Embryonic facial prominence (tissue), 1 donor: ENCODE measurements around the gene SPA17.

Experiments used
- DNase-seq: peaks from one replicate; pipeline ENCODE4 v3.0.0-alpha.2; 2016; ENCODE audit errors: extremely low spot score

SPA17 gene

DNA sequence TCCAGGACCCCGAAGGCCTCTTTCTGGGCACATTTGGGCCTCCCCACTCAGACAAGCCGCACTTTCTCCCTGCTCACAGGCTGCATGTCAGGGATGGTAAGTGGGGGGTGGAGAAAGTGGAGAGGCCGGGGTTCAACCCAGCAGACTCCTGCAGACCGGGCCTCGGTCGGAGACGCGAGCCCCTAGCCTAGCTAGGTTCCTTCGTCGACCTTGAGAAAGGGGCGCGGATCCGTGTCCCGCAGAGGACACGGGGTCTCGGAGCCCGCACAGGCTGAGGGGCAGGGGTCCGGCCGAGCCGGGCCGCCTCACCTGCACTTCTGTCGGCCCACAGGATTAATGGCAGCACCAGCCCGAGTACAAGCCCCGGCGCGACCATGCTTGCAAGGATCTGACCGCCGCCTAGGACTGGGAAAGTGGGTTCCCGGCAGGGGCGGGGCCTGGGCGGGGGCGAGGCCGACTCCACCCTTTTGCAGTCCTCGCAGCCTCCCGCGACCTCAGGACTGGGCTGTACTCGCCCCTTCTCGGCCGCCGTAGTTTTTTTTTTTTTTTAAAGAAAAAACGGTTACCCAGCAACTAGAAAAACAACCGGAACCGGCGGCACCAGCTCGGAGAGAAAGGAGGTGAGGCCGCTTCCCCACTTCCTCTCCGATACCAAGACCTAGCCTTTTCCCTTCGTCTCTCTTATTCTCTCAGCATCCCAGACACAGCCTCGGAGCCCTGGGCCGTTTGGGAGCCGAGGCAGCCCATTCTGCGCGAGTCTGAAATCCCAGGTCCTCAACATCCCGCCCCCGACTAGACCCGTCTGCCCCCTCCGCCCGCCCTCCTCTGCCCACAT lies at the start of gene SPA17, which contains the start of gene SIAE:
Gene SPA17, plus strand, starts transcription at position 572 of the 835 bp plus-strand sequence. CDS start 1,361 bp downstream, outside the sequence.
Gene SIAE, minus strand, starts transcription at position 407 of the 835 bp plus-strand sequence. Its CDS starts 31 bp downstream, at position 376.
- peak; percentile 79 for DNase-seq

DNA sequence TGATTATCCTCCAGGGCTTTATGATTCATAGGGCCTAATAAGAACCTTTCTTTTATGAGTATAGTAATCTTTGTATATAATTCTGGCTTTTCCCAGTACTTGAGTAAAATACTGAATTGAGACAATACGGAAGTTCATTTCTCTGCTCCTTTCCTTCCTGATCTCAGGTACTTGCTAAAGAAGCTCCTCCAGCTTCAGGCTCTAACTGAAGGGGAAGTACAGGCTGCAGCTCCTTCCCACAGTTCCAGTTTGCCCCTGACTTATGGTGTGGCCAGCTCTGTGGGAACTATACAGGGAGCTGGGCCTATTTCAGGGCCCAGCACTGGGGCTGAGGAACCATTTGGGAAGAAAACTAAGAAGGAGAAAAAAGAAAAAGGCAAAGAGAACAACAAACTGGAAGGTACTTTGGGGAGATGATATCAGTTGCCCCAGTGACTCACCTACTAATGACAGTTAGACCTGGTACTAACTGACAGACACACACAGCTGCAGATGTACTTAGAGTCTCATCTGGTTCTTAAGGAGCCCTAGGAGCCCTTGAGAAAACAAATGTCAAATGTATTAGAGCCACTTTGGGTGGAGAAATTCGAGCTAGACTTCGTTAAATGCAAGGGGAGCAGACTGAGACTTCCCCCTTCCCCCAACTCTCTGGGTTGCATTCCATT lies 48.1 kb upstream of the SPA17 start:
- DNase-seq, result no peak

DNA sequence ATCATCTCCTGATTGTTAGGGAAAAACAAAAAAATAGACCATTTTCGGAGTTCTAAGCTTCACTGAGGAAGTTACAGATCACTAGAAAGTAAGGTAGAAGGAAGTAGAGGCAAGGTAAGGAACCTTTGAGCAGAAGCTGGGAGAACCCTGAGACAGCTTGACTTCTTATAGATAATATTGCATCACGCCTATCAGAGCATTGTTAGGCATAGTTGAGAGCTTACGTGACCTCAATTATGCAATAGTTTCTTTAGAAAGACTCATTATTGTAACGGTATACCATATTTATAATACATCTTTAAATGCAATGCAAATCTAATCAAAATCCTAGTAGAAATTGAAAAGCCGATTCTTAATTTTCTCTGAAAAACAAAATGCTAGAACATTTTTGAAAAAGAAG lies 46.2 kb upstream of the SPA17 start:
- DNase-seq, result no peak

DNA sequence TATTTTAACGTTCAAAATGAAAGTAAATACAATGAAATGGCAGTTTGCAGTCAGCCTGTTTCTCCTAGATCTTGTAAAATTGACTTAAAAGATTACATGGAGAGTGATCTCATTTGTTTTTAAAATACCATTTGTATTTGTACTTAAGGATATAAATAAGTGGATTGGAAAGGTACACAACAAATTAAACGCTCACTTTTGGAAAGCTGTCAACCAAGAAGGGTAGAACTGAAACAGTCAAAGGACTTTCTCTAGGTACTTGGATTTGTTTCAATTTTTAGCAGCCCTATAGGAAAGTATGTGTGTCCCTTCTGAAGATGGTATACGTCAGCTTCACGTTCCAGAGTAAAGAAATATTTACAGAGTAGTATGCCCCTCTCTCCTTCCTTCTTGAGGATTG lies 43.7 kb upstream of the SPA17 start:
- no peak for DNase-seq

DNA sequence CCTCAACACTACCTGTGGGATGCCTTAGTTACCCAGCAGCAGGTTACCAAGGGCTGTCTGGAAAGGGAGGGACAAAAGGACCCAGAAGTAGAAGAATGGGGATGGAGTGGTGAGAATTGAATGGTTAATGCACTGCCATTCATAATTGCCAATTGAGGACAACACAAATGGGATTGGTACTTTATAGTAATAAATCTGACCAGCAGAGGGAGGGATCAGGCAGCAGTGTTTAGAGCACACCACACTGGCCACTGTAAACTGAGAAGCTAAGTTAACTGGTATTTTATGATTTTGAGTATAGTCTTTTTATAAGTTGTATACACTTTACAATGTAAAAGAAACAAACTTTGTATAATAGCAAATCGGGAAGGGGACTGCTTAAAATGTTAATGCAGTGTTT lies 40.3 kb upstream of the SPA17 start:
- DNase-seq, result no peak

DNA sequence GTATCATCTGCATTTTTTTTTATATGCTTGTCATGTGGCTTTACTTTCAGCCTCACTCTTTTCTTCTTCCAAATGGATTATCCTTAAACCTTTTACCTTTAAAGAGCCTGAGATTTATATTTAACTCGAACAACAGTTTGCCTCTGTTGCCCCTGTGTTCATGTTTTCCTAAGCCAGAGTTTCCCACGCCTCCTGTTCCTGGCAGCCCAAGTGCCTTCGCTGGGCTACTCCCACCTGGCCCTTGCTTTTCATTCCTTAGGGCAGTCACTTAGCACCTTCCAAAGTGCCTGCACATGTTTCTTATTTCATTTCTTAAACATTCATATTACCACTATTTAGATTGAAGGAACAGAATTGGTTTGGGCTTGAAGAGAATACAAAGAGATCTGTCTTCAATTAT lies 37.8 kb upstream of the SPA17 start:
- no peak for DNase-seq

DNA sequence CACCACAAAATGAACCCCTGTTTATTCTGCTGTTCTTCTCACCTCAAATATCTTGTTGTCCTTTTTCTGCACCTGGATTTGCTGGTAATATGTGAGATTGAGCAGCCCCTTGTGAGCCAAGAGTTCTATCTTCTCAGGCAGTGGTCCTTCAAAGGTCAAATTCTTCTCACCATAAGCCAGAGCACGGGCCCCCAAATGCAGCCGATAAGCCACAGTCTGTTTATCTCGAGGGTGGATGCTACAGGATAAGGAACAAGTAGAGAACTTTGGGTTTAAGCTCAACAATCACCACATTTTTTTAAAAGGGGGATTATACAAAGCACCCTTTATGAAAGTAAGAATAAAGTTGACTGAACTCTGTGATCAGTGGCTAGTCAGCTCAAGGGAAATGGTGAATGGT lies 35.2 kb upstream of the SPA17 start:
- DNase-seq, result no peak

DNA sequence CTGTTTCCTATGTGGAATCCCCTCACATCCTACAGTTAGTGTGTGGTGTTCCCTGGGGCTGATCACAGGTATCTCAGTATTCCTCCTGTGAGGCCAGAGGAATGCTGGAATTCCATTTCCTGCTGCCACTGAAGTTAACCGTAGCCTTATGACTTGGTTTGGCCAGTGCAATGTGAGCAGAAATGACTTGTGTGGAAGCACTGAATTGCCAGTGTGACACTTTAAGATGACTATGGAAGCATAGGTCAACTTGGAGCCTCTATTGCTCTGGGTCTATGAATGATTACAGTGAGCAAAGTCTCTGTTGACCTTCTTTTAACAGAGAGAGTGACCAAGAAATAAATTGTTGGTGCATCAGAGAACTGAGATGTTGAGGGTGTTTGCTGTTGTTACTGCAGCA lies 34.5 kb upstream of the SPA17 start:
- DNase-seq, result no peak

DNA sequence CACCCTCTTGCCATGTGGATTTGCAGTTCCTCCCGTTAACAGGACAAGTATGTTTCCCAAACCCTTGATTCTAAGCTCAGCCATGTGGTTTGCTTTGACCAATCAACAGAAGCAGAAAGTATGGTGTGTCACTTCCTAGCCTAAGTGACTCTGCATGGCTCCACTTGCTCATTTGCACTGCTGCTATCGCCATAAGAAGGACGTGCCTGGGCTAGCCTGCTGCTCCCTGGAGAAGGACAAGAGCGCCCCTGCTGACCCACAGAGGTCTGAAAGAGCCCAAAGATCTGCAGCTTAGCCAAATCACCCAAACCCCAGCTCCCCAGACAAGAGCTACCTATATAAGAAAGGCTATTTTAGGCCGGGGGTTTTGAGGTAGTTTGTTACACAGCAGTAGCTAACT lies 33.0 kb upstream of the SPA17 start:
- no peak for DNase-seq

DNA sequence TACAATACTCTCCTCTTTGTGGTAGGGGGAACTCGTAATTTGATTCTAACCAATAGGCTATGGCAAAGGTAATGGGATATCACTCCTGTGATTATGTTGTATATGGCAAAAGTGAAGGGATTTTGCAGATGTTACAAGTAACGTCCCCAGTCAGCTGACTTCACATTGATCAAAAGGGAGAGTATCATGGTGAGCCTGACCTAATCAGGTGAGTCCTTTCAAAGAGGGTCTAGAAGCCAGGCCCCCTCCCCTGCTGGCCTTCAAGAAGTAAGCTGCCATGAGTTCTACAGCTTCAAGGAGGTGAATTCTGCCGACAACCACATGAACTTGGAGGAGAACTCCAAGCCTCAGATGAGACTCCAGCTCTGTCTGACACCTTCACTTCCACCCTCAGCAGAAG lies 31.1 kb upstream of the SPA17 start:
- DNase-seq, result no peak

DNA sequence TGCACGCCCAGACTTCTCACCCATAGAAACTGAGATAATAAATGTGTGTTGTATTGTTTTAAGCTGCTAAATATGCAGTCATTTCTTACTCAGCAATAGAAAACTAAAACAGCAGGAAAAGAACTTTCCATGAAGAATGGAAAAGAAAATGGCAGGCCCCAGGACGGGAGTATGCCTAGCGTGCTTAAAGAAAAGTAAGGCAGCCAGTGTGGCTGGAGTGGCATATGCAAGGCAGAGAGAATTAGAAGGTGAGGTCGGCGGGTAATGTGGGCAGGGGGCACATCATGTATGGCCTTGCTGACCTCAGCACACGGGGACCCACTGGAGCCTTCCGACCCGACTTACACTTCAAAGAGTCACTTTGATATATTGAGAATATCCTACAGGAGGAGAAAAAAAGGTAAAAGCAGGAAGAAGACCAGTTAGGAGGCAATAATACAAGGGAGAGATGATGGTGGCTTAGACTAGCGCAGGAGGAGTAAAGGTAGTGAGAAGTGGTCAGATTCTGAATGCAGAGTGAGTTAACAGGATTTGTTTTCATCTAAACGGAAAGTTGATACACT lies 30.6 kb upstream of the SPA17 start:
- no peak for DNase-seq

DNA sequence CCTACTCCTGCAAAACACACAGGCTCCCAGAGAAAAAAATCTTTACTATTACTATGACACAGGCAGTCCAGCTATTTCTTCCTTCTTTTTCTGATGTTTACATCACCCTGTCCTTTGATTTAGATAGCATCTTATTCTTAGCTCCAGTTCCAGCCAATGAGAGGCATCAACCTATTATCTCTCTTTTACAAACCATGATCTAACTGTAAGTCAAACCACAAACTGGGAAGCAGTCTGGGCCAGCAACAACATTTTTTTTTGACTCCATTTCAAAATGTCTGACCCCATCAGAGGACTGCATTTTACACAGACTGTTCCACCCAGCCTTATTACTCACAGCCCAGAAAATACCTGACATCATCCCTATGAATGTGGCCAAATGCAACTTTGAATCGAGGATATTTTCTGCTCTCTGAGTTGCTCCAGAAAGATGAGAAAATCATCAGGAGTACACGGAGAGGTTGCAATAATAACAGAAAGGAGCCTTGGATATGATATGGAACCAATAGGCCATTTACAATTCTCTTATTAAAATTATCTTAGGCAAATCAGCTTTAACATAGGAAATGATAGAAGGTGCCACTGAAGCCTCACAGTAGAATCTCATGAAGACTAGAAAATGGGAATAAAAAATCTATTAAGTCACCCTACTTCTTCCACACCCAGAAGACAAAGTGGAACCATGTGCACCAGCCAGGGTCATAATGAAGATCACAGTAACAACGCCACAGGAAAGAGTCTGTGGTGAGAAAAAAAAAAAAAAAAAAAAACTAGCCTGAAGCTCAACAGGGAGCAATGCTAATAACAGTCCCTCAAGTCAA lies 29.9 kb upstream of the SPA17 start:
- no peak for DNase-seq

DNA sequence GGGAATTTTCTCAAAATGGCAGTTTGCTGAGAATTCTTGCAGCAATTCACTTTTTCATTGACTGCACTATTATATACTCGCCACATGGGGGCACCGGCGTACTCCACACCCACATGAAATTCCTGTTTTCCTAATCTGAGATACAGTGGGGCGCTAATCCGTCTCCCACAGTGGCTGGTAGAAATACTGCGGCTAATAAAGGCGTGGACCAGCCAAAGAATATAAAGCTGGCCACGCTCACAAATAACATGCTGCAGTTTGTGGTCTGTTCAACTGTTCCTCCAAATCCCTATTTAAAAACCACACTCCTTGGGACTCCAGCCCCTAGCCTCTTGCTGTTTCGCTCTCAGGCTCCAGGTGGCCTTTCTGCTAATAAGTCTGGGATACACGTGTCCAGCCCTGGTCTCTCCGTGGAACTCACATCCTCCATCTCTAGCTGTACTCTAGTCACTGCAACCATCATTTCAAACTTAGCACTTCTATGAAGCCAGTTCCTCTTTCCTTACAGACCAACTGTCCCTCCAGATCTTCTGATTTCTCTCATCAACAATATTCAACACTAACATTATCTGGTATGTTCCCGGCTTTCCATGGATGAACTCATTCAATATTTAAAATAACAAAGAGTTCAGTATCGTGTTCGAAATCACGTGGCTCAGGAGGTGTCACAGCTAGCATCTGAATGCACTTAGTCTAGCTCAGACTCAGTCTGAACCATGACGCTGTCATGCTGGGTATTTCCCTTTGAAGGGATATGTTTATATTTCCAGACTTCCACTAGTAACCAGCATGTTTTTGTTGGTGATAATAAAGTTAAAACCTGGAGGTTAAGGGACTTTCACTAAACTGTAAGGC lies 29.1 kb upstream of the SPA17 start:
- peak; percentile 64 for DNase-seq

DNA sequence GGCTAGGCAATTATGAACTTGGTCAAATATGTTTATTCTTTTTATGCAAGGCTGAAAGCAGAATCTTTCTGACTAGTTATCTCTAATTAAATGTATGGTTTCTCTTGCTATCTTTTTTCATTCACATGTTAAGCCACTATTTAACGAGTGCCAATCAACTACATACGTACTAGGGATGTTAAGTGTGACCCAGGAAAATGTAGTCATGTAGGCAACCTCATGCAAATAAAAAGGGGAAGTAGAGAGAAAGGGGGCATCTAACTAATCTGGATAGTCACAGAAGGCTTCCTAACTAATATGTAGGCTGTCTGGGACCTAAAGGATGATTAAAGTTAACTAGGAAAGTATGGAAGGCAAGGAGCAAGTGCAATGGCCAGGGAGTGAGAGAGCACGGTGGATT lies 27.6 kb upstream of the SPA17 start:
- DNase-seq, result no peak

DNA sequence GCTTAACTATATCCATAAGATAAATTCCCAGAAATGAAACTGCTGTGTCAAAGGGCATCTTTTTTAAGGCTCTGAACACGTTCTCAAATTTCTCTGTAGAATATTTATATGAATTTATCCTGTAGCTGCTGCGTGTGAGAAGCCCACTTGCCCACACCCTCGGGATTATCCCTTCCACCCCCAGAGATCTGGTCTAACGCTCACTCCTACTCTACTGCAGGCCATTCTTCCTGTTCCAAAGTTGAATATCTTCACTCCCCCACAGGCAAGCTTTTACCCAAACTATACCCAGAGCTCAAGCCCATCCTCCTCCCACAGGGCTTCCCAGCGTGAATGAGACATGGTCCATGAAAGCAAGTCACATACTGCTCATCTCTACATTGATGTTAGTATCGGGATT lies 25.1 kb upstream of the SPA17 start:
- DNase-seq, result no peak

DNA sequence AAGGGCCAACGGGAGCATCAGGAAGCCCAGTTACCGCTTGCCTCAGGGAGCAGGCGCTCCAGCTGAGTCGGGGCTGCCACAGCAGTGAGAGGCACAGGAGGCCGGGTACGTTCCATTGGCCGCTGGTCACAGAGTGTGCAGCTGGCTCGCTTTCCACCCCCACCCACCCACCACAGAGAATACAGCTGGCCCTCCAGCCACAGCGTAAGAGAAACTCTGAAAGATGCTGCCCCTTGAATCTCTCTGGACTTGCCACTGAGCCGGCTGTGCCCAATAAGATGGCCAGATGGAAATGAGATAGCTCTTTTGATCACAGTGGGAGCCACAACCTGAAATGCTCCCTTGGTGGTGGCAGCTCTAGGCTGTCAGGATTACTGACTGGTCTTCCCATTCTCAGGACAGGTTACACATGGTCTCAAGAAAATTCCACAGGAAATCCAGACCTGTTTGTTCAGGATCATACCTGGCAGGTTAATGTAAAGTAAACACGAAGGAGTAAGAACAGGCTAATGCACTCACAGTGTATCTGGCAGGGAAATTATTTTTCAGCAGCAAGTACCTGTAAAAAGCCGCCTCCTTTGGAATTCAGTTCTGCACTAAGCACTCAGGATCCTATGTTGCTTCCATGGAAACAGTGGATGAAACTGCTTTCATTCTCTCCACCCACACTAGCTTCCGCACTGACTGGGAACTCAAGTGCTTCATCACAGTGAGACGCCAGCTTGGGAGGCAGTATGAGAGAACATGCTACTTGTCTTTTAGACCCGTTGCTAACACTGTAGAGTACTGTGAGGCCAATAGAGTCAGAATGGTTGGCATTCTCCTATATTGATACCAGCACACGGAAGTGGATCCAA lies 16.7 kb upstream of the SPA17 start:
- no peak for DNase-seq

DNA sequence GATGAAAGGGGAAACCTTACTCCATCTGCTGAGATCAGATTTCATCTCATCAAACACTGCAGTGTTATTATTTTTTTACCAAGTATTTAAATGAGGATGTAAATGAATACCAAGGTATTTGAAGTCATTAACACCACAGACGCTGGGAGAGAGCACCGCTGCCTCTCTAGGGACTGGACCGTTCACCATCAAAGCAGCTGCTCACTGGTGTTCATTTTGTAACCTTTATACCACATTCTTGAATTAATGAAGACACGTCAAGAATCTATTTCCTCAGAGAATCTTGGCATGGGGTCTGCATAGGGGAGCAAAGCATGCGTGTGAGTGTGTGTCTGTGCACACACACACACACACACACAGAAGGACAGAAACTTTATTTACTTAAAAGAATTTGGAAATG lies 15.8 kb upstream of the SPA17 start:
- DNase-seq, result no peak

DNA sequence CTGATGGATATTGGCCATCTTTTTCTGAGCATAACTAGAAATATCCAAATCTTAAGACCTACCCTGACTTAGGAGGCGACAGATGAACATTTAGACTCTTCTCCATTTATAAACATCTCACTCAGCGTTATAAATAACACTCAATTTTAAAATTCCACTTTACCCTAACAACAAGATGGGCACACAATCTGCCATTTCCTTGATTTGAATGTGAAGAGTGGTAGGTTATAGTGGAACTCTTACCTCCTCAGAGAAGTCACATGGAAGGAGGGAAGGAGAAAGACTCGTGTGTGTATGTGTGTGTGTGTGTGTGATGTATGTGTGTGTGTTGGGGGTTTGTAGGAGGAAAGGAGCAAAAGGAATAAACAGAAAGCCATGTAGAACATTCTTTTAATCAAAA lies 15.2 kb upstream of the SPA17 start:
- DNase-seq, result no peak

DNA sequence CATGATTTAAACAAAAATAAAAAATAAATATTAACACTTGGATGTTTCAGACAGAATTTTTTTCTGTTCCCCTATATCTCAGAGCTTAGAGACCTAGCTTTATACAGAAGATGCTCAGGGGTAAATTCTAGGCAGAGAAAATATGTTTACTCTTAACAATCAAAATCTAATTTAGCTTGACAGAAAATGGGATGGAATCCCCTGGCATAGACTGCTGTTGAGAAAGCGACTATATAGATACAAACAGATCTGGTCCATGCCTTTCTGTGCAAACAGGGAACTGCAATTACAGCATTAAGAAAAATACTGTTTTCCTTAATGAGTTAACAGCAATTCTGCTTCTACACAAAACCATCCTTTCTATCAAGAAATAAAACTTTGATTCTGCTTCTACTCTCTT lies 14.7 kb upstream of the SPA17 start:
- DNase-seq, result no peak

DNA sequence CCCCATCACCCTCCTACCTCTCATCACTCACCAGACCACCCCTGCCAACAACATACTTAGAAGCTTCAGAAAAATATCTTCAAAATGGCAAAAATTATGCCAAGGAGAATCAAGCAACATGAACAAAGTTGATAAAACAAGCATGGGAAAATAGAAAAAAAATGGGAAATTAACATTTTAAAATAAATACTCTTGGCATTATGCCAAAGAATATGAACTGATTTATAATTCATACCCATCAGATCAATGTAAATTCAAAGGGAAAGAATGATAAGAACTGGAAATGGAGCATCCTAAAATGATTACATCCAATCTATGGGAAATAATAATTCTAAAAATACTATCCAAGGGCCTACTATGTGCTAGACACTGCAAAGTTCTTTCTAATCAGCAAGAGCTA lies 12.2 kb upstream of the SPA17 start:
- no peak for DNase-seq
